CD14-positive monocyte (primary cell): ENCODE results near the gene FKBP3. TPM values are rescaled to one million over a fixed set of nuclear protein-coding genes. Genes with fewer than 3 reads are reported as not detected.
A peak's percentile ranks its signal among the peaks of the same experiment; 100 is the strongest.
"Not testable (repeated sequence)": the region's sequence is repeated elsewhere in the genome, so short reads cannot be mapped to it uniquely, and the experiment has no call there.

Experiments
- DNase-seq, 3 donors: peaks; one replicate each; pipeline ENCODE4 v3.0.0-alpha.2; 2011 to 2022
- H2AFZ ChIP-seq: 2 replicates; pipeline ENCODE4 v1.6.0; 2012; ENCODE audit warnings: mild to moderate bottlenecking, low read depth, low read length, inconsistent platforms; ENCODE audit not compliant: insufficient read depth, poor library complexity, severe bottlenecking
- H3K27ac ChIP-seq, 2 donors: 1 replicate in 1 of 2; 2 replicates in 1 of 2; pipeline ENCODE4 v1.5.1; 2012 to 2013; ENCODE audit warnings: low read length in 2 of 2, control low read depth in 1 of 2, inconsistent platforms in 1 of 2, low read depth in 1 of 2, mild to moderate bottlenecking in 1 of 2
- H3K27me3 ChIP-seq, 2 donors: one replicate each; pipeline versions ENCODE4 v1.6.0 to v1.6.1; 2011 to 2013; ENCODE audit warnings: low read length in 2 of 2; ENCODE audit not compliant: control insufficient read depth in 2 of 2, insufficient read depth in 2 of 2
- H3K36me3 ChIP-seq, 2 donors: replicated peaks in 1 of 2; 1 replicate in 1 of 2; 2 replicates in 1 of 2; pipeline versions ENCODE4 v1.5.1 to v1.6.1; 2012 to 2013; ENCODE audit warnings: low read length in 2 of 2, control low read depth in 1 of 2, inconsistent platforms in 1 of 2, mild to moderate bottlenecking in 1 of 2; ENCODE audit not compliant: insufficient read depth in 2 of 2, control insufficient read depth in 1 of 2
- H3K4me1 ChIP-seq, 2 donors: 1 replicate in 1 of 2; 2 replicates in 1 of 2; pipeline versions ENCODE4 v1.5.1 to v1.6.1; 2012 to 2013; ENCODE audit warnings: low read length in 2 of 2, control low read depth in 1 of 2, inconsistent platforms in 1 of 2, mild to moderate bottlenecking in 1 of 2, moderate library complexity in 1 of 2; ENCODE audit not compliant: insufficient read depth in 2 of 2, control insufficient read depth in 1 of 2
- H3K4me2 ChIP-seq: replicated peaks from 2 replicates; pipeline ENCODE3; 2012; ENCODE audit warnings: low read length, moderate library complexity, mild to moderate bottlenecking; ENCODE audit not compliant: poor library complexity, severe bottlenecking; ENCODE audit errors: extremely low read depth
- H3K4me3 ChIP-seq, 3 experiments: fragments of 200-600 bp in 1 of 3; sonication (generic) in 1 of 3; replicated peaks in 1 of 3; 1 replicate in 2 of 3; 2 replicates in 1 of 3; pipeline ENCODE4 v1.5.1; 2011 to 2013; ENCODE audit warnings: low read length in 3 of 3, mild to moderate bottlenecking in 3 of 3, control low read depth in 2 of 3, low read depth in 2 of 3, inconsistent platforms in 1 of 3, moderate library complexity in 1 of 3
- H3K79me2 ChIP-seq: 2 replicates; pipeline ENCODE4 v1.6.0; 2012; ENCODE audit warnings: mild to moderate bottlenecking, control low read depth, inconsistent platforms, low read length, moderate library complexity; ENCODE audit not compliant: insufficient read depth
- H3K9ac ChIP-seq: 2 replicates; pipeline ENCODE4 v1.6.0; 2017; ENCODE audit warnings: low read length, mild to moderate bottlenecking; ENCODE audit not compliant: insufficient read depth, poor library complexity, severe bottlenecking
- H3K9me3 ChIP-seq, 2 donors: replicated peaks in 1 of 2; 1 replicate in 1 of 2; 2 replicates in 1 of 2; pipeline versions ENCODE4 v1.5.1 to v1.6.1; 2012 to 2013; ENCODE audit warnings: low read length in 2 of 2, control low read depth in 1 of 2; ENCODE audit not compliant: control insufficient read depth in 1 of 2, insufficient read depth in 1 of 2
- H4K20me1 ChIP-seq: 2 replicates; pipeline ENCODE4 v1.6.0; 2012; ENCODE audit warnings: mild to moderate bottlenecking, low read length, control low read depth, moderate library complexity; ENCODE audit not compliant: insufficient read depth
- H3K27ac Mint-ChIP-seq, 7 donors: one replicate each; pipeline ENCODE4 v1.8.0; 2020; ENCODE audit warnings: mild to moderate bottlenecking in 7 of 7, mixed read lengths in 7 of 7, moderate library complexity in 6 of 7, inconsistent platforms in 2 of 7
- H3K27me3 Mint-ChIP-seq, 3 donors: one replicate each; pipeline ENCODE4 v1.8.0; 2021 to 2022; ENCODE audit warnings: low read depth in 3 of 3, mild to moderate bottlenecking in 3 of 3, mixed read lengths in 3 of 3, moderate library complexity in 3 of 3, inconsistent platforms in 1 of 3
- H3K36me3 Mint-ChIP-seq, 2 donors: one replicate each; pipeline ENCODE4 v1.8.0; 2020; ENCODE audit warnings: mixed read lengths in 2 of 2, inconsistent platforms in 1 of 2, mild to moderate bottlenecking in 1 of 2
- H3K4me1 Mint-ChIP-seq: one replicate; pipeline ENCODE4 v1.8.0; 2020; ENCODE audit warnings: mild to moderate bottlenecking, mixed read lengths
- H3K4me3 Mint-ChIP-seq, 2 donors: one replicate each; pipeline ENCODE4 v1.8.0; 2020; ENCODE audit warnings: mild to moderate bottlenecking in 2 of 2, mixed read lengths in 2 of 2, moderate library complexity in 1 of 2
- H3K9me3 Mint-ChIP-seq, 7 donors: one replicate each; pipeline ENCODE4 v1.8.0; 2020 to 2022; ENCODE audit warnings: mixed read lengths in 7 of 7, mild to moderate bottlenecking in 6 of 7, moderate library complexity in 6 of 7, inconsistent platforms in 2 of 7
- CTCF ChIP-seq: fragments of 200-600 bp; IDR thresholded peaks from one replicate; pipeline ENCODE4 v1.8.0; 2022; ENCODE audit warnings: antibody characterized with exemption, mild to moderate bottlenecking
- WGBS: methylation state at CpG from one replicate; pipeline ENCODE4 v1.1.5; 2013; ENCODE audit warnings: missing lambda C conversion rate; ENCODE audit not compliant: insufficient coverage; 5-methylcytosine and 5-hydroxymethylcytosine counted together
- intact Hi-C, 2 donors: fragments of 100-400 bp; cut with micrococcal nuclease; formaldehyde crosslinking; loops; one replicate each; pipeline versions ENCODE4 v1.15.0 to v1.15.1; 2023
- polyA plus RNA-seq, 3 donors: library from polyadenylated mRNA; depleted of rRNA in 1 of 3; unstranded in 2 of 3; stranded (reverse) in 1 of 3; fragments of 300-500 nt in 2 of 3; fragments of >200 nt in 1 of 3; fragmentation: Illumina TruSeq in 2 of 3; gene quantifications; 1 replicate in 2 of 3; 2 replicates in 1 of 3; pipeline ENCODE4 v1.2.3, GENCODE V29; 2012 to 2021

Gene FKBP3
- polyA plus RNA-seq, 3 donors, result 18.1 to 50.3 (median 42.5) TPM

GRCh38 chr14:45145214-45145613 is 10.9 kb upstream of the FKBP3 start:
- no peak for DNase-seq
- Histone ChIP-seq H3K79me2 (peaks cover 29% of the 10 kb centered on the region), H3K36me3 (peaks cover 5 to 10% of the 10 kb centered on the region in 2 donors), H3K27ac (peak overlapping the region in 1 of 2 donors; percentile 32), H3K9me3 (no peaks in the 10 kb centered on the region), H2AFZ (no peak overlapping the region), H3K4me1 (no peaks in the 10 kb centered on the region), H3K27me3 (no peaks in the 10 kb centered on the region), H4K20me1 (no peaks in the 10 kb centered on the region), H3K9ac (no peak overlapping the region), H3K4me2 (no peak overlapping the region), H3K4me3 (no peak overlapping the region)
- H3K36me3 Mint-ChIP-seq, result peaks cover 13 to 28% of the 10 kb centered on the region in 2 donors
- peaks cover 8% of the 10 kb centered on the region for H3K4me1 Mint-ChIP-seq
- peaks cover 0 to 4% (median 0%) of the 10 kb centered on the region in 3 donors for H3K27me3 Mint-ChIP-seq
- H3K9me3 Mint-ChIP-seq, result peaks cover 0 to 3% (median 0%) of the 10 kb centered on the region in 7 donors
- WGBS, result 100% methylated on average over 1 of the region's 3 CpGs
- intact Hi-C loops, result no loop called here
- TF ChIP-seq CTCF, result no peak
- no peak overlapping the region for H3K4me3 Mint-ChIP-seq
- H3K27ac Mint-ChIP-seq, result peak overlapping the region in 1 of 7 donors; percentile 30

GRCh38 chr14:45144658-45145057 is 10.4 kb upstream of the FKBP3 start:
- TF ChIP-seq CTCF, result no peak
- no peak overlapping the region for H3K4me3 Mint-ChIP-seq
- H3K27me3 Mint-ChIP-seq, result peaks cover 0 to 4% (median 0%) of the 10 kb centered on the region in 3 donors
- Histone ChIP-seq H2AFZ (no peak overlapping the region), H3K27ac (peak overlapping the region in 1 of 2 donors; percentile 32), H3K4me3 (no peak overlapping the region), H4K20me1 (no peaks in the 10 kb centered on the region), H3K4me2 (no peak overlapping the region), H3K9ac (no peak overlapping the region), H3K36me3 (peaks cover 5 to 7% of the 10 kb centered on the region in 2 donors), H3K9me3 (no peaks in the 10 kb centered on the region), H3K79me2 (peaks cover 35% of the 10 kb centered on the region), H3K27me3 (no peaks in the 10 kb centered on the region), H3K4me1 (no peaks in the 10 kb centered on the region)
- peaks cover 8% of the 10 kb centered on the region for H3K4me1 Mint-ChIP-seq
- H3K27ac Mint-ChIP-seq, result peak overlapping the region in 2 of 7 donors; percentile 21 to 84
- H3K36me3 Mint-ChIP-seq, result peaks cover 10 to 26% of the 10 kb centered on the region in 2 donors
- H3K9me3 Mint-ChIP-seq, result peaks cover 0 to 3% (median 0%) of the 10 kb centered on the region in 7 donors
- intact Hi-C loops, result no loop called here
- no peak for DNase-seq

- H3K27me3 ChIP-seq, H3K27ac ChIP-seq, DNase-seq, intact Hi-C loops, H3K27me3 Mint-ChIP-seq, H4K20me1 ChIP-seq, H3K9ac ChIP-seq, H3K4me2 ChIP-seq, H3K9me3 Mint-ChIP-seq, H3K9me3 ChIP-seq, H2AFZ ChIP-seq, H3K36me3 ChIP-seq, H3K4me1 ChIP-seq, H3K4me3 ChIP-seq: not testable (repeated sequence)
- H3K79me2 ChIP-seq, result peaks cover 57% of the 10 kb centered on the region
- Mint-ChIP-seq H3K36me3 (peaks cover 3 to 19% of the 10 kb centered on the region in 2 donors), H3K27ac (peak overlapping the region in 1 of 7 donors; percentile 41), H3K4me3 (peak overlapping the region; percentile 34 to 52), H3K4me1 (peaks cover 20% of the 10 kb centered on the region)
- 100% methylated on average over 1 of the region's 8 CpGs for WGBS
These were observed 7.8 kb upstream of the FKBP3 start for GRCh38 chr14:45142083-45142482.
